Stimulated activated CD8-positive, alpha-beta memory T cell treated with anti-CD3 and anti-CD28 coated beads, Interleukin-7, amount 100 ng/mL, for 4 hours (primary cell): ENCODE data around the gene PKNOX1.
"Not testable (repeated sequence)": the region's sequence is repeated elsewhere in the genome, so short reads cannot be mapped to it uniquely, and the experiment has no call there.

Source experiments
- DNase-seq, 2 donors: peaks; one replicate each; pipeline ENCODE4 v3.0.0-alpha.2; 2020; ENCODE audit warnings: low read depth in 2 of 2

The PKNOX1 gene

GRCh38 chr21:42956824-42957630 is 17.3 kb upstream of the PKNOX1 start:
- no peak for DNase-seq

- not testable (repeated sequence) for DNase-seq
Measured at GRCh38 chr21:42958122-42958521, 16.2 kb upstream of the PKNOX1 start.

DNA sequence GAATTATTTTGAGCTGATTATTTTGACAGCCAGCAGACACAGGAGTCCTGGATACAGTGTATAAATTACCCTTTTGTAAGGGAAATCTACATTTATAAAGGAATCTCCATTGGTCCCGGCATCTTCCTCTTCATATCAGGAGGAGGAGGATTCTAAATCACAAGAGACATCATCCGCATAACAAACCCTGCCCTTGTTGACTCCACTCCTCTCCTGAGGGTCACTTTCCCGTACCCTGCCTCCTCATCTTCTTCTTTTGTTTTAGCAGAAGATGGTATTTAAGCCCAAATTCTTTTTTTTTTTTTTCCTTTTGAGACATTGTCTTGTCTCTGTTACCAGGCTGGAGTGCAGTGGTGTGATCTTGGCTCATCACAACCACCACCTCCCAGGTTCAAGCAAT is 14.6 kb upstream of the PKNOX1 start:
- no peak for DNase-seq

DNA sequence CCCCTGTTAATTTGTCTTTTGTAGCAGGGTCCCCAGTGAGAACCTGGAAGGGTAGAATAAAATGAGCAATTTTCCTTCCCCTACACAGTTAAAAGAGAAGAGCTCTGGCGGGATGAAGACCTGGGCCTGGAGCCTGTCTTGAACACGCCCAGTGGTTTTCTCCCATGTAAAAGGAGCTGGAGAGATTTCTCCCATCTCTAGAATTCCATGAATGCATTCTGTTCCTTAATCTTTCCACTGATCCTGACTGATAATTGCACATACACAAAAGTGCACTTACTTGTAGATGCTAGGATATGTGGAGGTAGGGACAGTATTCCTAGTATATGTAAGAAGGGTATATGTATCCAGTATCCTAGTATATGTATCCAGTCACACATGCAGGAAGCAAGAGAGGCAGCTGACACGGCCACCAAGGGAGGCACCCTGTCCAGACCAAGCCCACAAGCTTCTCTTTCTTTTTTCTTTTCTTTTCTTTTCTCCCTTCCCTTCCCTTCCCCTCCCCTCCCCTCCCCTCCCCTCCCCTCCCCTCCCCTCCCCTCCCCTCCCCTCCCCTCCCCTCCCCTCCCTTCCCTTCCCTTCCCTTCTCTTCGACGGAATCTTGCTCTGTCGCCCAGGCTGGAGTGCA is 11.9 kb upstream of the PKNOX1 start:
- no peak for DNase-seq

- no peak for DNase-seq
Measured at GRCh38 chr21:42964086-42964485, 10.3 kb upstream of the PKNOX1 start.

DNA sequence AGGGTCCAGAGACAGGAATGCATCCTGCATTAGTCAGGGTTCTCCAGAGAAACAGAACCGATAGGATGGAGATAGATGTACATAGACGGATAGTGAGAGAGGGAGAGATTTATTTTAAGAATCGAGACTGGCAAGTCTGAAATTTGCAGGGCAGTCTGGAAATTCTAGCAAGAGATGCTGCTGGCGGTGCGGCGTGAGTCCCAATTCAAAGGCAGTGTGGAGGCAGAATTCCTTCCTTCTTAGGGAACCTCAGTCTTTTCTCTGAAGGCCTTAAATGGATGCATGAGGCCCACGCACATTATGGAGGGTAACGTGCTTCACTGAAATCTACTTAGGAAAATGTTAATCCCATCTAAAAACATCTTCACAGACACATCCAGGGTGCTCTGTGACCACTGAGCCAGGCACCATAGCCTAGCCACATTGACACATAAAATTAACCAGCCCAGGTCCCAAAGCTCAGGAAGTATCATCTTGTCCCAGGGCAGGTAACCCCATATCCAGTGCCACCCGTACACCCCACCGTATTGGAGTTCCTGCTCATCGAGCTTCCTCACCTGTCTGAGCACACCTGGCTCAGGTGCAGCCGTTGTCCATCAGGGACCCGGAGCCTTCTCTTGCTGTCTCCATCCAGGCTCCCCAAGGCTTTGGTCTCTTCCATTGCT is 9.7 kb upstream of the PKNOX1 start:
- DNase-seq: no peak

DNA sequence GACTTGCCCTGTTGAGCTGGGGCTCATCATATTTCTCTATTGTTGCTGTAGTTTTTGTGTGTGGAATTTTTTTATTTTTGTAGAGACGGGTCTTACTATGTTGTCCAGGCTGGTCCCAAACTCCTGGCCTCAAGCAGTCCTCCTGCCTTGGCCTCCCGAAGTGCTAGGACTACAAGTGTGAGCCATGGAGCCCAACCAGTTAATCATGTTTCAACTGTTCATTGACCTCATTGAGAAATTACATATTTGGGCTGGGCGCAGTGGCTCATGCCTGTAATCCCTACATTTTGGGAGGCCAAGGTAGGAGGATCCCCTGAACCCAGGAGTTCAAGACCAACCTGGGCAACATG is 9.2 kb upstream of the PKNOX1 start:
- no peak for DNase-seq

DNA sequence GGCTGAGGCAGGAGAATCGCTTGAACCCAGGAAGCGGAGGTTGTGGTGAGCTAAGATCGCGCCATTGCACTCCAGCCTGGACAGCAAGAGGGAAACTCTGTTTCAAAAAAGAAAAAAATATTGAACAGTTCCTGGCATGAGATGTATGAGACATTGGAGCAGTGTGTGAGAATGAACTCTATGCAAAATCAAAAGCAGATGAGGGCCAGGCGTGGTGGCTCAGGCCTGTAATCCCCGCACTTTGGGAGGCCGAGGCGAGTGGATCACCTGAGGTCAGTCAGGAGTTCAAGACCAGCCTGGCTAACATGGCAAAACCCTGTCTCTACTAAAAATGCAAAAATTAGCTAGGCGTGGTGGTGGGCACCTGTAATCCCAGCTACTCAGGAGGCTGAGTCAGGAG is 6.7 kb upstream of the PKNOX1 start:
- not testable (repeated sequence) for DNase-seq

GRCh38 chr21:42969193-42969600 is 5.2 kb upstream of the PKNOX1 start:
- DNase-seq: no peak

GRCh38 chr21:42970946-42971653 is 3.3 kb upstream of the PKNOX1 start:
- DNase-seq: no peak

DNA sequence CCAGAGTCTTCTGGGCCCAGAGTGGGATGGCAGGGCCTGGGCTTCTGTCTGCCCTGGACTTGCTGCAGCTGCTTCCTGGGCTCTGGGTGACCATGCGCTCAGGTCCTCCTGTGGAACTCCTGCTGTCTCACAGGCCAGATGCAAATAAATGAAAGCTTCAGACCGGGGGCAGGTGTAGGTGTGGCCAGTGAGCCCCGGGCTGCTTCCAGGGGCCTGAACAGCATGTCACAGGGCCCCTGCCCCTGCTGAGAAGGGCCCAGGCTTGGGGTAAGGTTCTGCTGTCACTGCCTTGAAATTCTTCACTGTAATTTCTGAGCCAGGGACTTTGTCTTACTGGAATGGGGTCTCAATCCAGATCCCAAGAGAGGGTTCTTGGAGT is 2.5 kb upstream of the PKNOX1 start:
- no peak for DNase-seq

DNA sequence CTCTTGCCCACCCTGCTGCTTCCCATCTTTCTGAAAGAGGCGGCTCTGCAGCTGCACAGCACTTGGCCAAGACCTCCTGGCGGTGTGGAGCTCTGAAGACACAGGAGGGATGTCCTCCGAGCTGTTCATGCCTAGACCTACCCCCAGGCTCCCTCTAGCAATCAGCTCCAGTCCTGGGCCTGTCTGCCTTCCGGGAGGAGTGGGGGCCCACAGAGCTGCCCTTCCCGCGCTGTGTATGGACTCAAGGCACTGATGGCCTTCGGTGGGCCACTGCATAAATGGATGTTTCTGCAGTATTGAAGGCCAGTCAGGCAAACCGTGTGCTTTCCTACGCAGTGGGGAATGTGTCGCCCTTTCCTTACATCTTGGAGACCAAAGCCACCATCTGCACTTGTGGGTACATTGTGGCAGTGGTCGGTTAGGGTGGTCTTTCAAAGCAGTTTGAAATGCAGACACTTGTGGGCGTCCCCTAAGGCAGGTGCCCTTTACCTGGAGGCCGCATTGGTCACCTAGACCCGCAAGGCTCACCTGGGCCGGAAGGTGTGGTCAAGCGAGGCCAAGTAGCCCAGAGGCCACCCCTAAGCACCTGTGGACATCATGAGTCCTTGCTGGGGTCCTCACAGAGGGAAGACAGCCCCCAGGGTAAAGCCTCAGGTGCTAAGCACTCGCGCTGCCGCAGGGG is 912 bp upstream of the PKNOX1 start:
- no peak for DNase-seq

DNA sequence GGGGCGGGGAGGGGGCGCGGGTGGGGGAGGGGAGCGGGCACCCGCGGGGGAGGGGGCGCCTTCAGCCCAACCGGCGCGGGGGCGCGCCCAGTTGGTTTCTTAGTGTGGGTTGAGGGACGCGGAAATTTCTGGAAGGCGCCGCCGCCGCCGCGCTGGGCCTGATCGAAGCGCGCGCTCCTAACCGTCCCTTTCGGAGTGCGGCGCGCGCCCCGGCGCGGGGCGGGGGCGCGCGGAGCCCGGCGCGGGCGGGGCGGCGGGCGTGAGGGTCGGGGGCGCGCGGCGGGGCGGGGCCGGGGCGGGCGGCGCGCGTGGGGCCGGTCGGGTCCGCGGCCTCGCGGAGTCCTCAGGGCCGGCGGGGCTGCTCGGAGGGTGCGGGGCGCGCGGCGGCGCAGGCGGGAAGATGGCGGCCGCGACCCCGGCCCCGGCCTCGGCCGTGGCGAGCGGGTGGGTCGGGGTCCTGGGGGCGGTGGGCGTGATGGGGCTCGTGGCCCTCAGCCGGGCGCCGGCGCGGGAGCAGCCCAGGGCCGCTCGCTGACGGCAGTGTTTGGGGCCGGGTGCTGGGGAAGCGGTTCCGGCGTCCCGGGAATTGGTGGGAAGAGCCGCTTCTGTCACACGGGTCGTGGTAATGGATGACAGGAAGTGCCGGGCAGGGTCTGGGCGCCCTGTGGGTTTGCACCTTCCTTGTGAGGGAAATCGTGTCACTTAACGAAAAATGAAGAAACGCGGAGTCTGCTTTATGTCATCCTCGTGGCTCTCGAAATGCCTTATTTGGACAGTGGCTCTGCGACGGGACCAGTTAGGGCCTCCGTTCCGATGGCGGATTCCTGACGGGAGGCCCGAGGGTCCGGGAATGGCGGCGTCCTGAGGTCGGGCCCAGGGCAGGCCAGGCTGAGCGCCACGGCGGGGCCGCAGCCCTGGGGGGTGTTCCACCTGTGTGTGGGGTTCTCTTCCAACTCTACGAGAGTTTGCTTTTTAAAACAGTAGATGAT is 764 bp downstream of the PKNOX1 start:
- DNase-seq: peak; percentile 59 to 73

DNA sequence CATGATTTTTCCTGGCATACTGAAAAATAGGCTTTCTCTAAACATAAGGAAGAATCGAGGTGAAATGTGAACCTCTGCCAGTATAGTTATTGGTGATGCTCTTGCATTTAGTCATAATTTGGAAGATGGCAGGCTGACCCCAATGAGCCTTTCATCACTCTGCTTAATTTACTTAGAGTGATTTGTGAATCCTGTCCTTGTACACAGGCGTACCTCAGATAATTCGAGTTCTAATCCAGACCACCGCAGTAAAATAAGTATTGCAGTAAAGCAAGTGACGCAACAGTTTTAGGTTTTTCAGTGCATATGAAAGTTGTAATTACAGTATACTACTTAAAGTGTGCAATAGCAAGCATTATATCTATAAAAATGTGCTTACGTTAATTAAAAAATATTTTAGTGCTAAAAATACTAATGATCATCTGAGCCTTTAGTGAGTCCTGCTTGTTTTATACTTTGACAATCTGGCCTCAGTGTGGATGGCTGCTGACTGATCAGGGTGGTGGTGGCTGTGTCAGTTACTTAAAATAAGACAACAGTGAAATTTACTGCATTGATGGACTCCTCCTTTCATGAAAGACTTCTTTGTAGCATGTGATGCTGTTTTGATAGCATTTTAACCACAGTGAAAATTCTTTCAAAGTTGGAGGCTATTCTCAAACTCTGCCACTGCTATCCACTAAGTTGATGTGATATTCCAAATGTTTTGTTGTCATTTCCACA is 1.7 kb downstream of the PKNOX1 start:
- no peak for DNase-seq

DNA sequence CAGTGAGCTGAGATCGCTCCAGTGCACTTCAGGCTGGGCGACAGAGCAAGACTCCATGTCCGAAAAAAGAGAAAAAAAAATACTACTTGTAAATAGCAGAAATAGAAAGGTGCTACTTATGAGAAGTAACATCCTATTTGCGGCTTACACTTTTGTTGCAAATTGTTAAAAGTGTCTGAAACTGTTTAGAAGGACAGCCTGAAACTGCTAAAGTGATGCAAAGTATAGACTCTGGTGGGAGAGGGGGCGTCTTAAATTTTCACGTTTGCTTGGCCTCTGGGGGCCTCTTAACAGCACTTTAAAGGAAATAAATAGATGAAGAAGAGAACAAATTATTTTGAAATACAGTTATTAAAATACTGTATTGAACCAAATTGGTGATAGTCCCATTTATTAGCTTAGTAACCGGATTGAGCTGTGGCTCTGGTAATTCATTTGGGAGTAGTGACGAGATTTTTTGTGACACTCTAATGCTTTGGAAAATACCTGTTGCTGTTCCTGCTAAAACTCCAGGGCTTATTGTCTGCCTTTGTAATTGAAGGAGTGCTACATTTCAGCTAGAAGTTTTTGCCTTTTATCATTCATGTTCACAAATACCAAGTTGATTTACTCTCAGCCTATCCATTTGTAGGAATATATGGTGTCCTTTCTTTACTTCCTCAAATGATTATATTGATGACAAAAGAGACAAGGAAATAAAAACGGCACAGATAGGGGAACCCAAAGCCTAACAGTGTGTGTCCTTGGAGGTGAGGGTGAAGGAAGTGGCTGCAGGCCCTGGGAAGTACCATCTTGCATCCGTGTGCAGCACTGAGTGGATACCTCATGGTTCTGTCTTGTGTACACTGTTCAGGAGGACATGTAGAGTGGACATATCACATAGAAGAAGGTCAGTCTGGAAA is 6.2 kb downstream of the PKNOX1 start:
- DNase-seq: no peak

DNA sequence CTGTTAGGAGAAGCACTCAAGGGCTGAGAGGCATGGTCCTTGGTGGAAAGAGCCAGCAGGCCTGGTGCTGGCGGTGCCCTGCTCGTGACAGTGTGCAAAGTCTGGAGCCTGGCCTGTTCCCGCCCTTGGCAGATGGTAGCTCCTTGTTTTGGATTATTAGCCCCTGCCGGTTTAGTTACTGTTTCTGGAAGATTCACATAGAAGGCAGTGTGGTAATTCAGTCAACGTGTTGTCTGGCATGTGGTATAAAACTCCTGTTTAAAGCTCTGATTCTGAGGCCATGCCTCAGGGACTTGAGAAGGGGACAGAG is 6.8 kb downstream of the PKNOX1 start:
- no peak for DNase-seq

- no peak for DNase-seq
Measured at GRCh38 chr21:42981862-42982261, 7.5 kb downstream of the PKNOX1 start.

GRCh38 chr21:42983103-42983502 is 8.7 kb downstream of the PKNOX1 start:
- no peak for DNase-seq

DNA sequence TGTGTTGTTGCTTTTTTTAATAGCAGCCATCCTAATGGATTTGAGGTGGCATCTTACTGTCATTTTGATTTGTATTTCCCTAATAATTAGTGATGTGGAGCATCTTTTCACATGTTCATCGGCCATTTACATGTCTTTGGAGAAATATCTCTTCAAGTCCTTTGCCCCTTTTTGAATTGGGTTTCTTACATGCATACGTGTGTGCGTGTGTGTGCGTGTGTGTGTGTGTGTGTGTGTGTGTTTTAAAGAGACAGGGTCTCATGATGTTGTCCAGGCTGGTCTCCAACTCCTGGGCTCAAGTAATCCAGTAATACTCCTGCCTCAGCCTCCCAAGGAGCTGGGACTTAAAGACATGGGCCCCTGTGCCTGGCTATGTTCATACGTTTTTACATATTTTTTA is 9.5 kb downstream of the PKNOX1 start:
- DNase-seq: no peak
